Measurements from ENCODE around the gene CHST4.
"Not testable (repeated sequence)": the region's sequence is repeated elsewhere in the genome, so short reads cannot be mapped to it uniquely, and the experiment has no call there.

Gene CHST4

GRCh38 chr16:71572497-71573116, 46.4 kb downstream of the CHST4 start:
- DNase-seq = no peak

DNA sequence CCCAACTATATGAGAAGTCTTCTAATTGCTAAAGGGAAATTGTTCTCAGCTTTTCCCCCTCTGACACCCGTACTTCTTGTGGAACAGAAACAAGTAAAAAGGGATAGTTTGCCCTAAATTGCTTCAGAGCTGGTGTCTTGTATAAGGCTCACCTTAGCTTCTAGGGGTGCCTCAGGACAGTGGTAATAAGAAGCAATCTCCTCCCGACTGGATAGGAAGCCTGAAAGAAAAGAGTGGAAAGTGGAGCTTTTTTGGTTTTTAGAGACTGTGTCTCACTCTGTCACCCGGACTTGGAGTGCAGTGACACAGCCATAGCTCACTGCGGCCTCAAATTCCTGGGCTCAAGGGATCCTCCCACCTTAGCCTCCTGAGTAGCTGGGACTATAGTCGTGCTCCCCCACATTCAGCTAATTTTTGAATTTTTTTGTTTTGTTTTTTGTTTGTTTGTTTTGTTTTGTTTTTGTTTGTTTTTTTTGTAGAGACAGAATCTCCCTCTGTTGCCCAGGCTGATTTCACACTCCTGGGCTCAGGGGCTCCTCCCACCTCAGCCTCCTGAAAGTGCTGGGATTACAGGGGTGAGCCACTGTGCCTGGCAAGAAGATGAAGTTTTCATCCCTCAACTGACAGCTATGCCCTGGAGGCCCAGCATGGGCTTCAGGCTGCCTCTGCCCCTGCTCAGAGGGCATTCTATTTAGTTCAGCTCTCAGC, 47.3 kb downstream of the CHST4 start:
- DNase-seq = no peak

DNA sequence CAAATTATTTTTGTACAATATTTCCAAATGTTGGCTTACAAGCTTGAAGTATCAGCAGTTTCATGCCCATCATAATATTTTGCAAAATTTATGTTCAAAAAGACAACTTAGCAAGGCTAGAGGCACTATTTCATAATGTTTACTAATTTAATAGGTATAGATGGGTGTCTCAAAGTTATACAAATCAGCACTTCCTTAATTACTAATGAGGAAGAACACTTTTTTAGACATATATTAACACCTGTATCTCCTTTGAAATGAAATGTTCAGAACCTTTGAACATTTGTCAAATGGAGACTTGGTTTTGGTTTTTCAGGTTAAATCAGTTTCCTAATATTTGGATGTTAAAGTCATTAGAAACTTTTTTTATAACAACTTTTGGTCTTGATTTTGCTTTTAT, 48.5 kb downstream of the CHST4 start:
- no peak for DNase-seq

- no peak for DNase-seq
Observed at GRCh38 chr16:71576971-71577370, 50.7 kb downstream of the CHST4 start, which contains the start of gene TAT. TSS of gene TAT (minus strand) at chr16:71577092. CDS start at chr16:71576415, 677 bp downstream.

GRCh38 chr16:71582553-71582848, 56.3 kb downstream of the CHST4 start:
- DNase-seq = not testable (repeated sequence)

- DNase-seq = no peak
Observed at GRCh38 chr16:71584543-71585317, 58.5 kb downstream of the CHST4 start.

DNA sequence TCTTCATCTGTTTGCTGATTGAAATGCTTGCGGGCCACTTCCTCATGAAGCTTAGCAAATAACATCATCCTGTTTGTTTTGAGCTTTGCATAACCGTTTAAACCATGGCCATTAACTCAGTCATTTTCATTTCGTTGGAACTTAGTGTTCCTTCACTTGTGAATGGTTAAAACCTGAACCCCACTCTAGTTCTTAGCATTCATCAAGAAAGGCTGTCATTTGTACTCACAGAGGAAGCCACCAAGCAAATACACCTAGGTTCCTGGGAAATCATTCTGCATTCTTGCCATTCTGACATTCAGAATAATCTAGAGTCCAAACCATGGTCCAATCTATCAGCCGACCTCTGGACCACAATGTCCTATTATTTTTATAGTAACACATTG, 59.1 kb downstream of the CHST4 start:
- no peak for DNase-seq
